Measurements from ENCODE around the gene MPV17L. TPM values are rescaled to one million over a fixed set of nuclear protein-coding genes. Genes with fewer than 3 reads are reported as not detected.
"Not testable (repeated sequence)": the region's sequence is repeated elsewhere in the genome, so short reads cannot be mapped to it uniquely, and the experiment has no call there.

MPV17L gene
- total and polyA plus RNA-seq, 2 donors (not counting 1 experiment from before 2014, with no cell fraction given): 0.02 to 0.66 TPM

DNA sequence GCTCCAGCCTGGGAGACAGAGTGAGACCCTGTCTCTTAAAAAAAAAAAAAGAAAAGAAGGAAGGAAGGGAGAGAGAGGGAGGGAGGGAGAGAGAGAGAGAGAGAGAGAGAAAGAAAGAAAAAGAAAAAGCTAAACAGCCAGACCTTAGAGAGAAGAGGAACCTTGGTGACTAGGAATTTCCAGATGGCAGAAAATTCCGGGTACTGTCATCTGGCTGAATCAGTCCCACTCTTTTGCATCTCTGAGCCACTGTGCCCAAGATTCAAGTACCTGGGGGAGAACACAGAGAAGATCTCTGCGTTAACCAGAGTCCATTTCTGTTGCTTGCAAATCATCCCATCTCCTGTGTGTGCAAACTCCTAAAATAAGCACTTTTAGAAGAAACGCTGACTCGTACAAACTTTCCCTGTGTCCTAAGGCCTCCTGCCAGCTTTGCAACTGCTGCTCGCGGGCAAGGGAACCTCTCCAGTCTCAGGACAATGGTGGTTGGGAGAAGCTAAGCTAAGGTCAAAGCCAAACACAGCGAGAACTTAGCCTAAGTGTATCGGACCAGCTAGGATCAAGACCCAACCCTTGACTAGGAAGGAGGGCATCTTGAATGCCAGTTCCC lies 56.8 kb downstream of the MPV17L start:
- Histone ChIP-seq H3K9me3 (ENCODE audit: control insufficient read depth, insufficient read depth, low read depth, low read length) (no peaks in the 10 kb centered on the region), H3K4me2 (ENCODE audit: extremely low read depth, insufficient read depth, low read length) (no peak overlapping the region), H3K4me1 (ENCODE audit: control insufficient read depth, extremely low read depth, insufficient read depth, low read length) (no peaks in the 10 kb centered on the region), H3K79me2 (ENCODE audit: control insufficient read depth, insufficient read depth, low read length) (no peaks in the 10 kb centered on the region), H3K36me3 (ENCODE audit: control insufficient read depth, insufficient read depth, low read length) (no peaks in the 10 kb centered on the region), H3K27ac (ENCODE audit: insufficient read depth, low read length) (no peak overlapping the region), H2AFZ (ENCODE audit: low read length) (no peak overlapping the region), H3K9ac (ENCODE audit: insufficient read depth, low read length) (no peak overlapping the region), H3K27me3 (ENCODE audit: control insufficient read depth, insufficient read depth, low read length) (no peaks in the 10 kb centered on the region), H4K20me1 (ENCODE audit: control insufficient read depth, extremely low read depth, insufficient read depth, low read length) (no peaks in the 10 kb centered on the region), H3K4me3 (replicated peaks in 1 of 4; ENCODE audit: control extremely low read depth in 1 of 4, insufficient read depth in 1 of 4, low read depth in 3 of 4, low read length in 4 of 4) (no peak overlapping the region)
- peak in 1 of 2 donors; percentile 9 for DNase-seq (ENCODE audit: low read depth in 2 of 2)
- TF ChIP-seq, protein P1, sequence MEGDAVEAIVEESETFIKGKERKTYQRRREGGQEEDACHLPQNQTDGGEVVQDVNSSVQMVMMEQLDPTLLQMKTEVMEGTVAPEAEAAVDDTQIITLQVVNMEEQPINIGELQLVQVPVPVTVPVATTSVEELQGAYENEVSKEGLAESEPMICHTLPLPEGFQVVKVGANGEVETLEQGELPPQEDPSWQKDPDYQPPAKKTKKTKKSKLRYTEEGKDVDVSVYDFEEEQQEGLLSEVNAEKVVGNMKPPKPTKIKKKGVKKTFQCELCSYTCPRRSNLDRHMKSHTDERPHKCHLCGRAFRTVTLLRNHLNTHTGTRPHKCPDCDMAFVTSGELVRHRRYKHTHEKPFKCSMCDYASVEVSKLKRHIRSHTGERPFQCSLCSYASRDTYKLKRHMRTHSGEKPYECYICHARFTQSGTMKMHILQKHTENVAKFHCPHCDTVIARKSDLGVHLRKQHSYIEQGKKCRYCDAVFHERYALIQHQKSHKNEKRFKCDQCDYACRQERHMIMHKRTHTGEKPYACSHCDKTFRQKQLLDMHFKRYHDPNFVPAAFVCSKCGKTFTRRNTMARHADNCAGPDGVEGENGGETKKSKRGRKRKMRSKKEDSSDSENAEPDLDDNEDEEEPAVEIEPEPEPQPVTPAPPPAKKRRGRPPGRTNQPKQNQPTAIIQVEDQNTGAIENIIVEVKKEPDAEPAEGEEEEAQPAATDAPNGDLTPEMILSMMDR (conservative IDR thresholded peaks at IDR 0.05 in 1 of 2, IDR thresholded peaks at IDR 0.05 in 1 of 2; ENCODE audit: low read depth in 1 of 2, low read length in 2 of 2): no peak
- no peak for TF ChIP-seq EZH2 (IDR thresholded peaks at IDR 0.05; ENCODE audit: low read length, missing control alignments)

DNA sequence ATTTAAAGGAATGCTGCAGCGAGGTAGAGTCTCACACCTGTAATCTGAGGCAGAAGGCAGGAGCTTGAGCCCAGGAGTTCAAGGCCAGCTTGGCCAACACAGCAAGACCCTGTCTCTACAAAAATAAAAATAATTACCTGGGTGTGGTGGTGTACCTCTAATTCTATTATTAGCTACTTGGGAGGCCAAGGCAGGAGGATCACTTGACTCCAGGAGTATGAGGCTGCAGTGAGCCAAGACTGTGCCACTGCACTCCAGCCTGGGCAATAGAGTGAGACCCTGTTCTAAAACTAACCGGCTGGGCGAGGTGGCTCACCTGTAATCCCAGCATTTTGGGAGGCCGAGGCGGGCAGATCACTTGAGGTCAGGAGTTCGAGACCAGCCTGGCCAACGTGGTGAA lies 57.7 kb downstream of the MPV17L start:
- not testable (repeated sequence) for H2AFZ ChIP-seq (ENCODE audit: low read length); H3K9me3 ChIP-seq (ENCODE audit: control insufficient read depth, insufficient read depth, low read depth, low read length); DNase-seq (ENCODE audit: low read depth in 2 of 2); H3K4me3 ChIP-seq (replicated peaks in 1 of 4; ENCODE audit: control extremely low read depth in 1 of 4, insufficient read depth in 1 of 4, low read depth in 3 of 4, low read length in 4 of 4); H3K36me3 ChIP-seq (ENCODE audit: control insufficient read depth, insufficient read depth, low read length); H3K79me2 ChIP-seq (ENCODE audit: control insufficient read depth, insufficient read depth, low read length); H3K9ac ChIP-seq (ENCODE audit: insufficient read depth, low read length); H4K20me1 ChIP-seq (ENCODE audit: control insufficient read depth, extremely low read depth, insufficient read depth, low read length); H3K27ac ChIP-seq (ENCODE audit: insufficient read depth, low read length); H3K4me2 ChIP-seq (ENCODE audit: extremely low read depth, insufficient read depth, low read length); H3K27me3 ChIP-seq (ENCODE audit: control insufficient read depth, insufficient read depth, low read length); H3K4me1 ChIP-seq (ENCODE audit: control insufficient read depth, extremely low read depth, insufficient read depth, low read length)

- H3K9me3 ChIP-seq (ENCODE audit: control insufficient read depth, insufficient read depth, low read depth, low read length); H2AFZ ChIP-seq (ENCODE audit: low read length); H3K4me2 ChIP-seq (ENCODE audit: extremely low read depth, insufficient read depth, low read length); H3K79me2 ChIP-seq (ENCODE audit: control insufficient read depth, insufficient read depth, low read length); H4K20me1 ChIP-seq (ENCODE audit: control insufficient read depth, extremely low read depth, insufficient read depth, low read length); H3K9ac ChIP-seq (ENCODE audit: insufficient read depth, low read length); DNase-seq (ENCODE audit: low read depth in 2 of 2); H3K36me3 ChIP-seq (ENCODE audit: control insufficient read depth, insufficient read depth, low read length); H3K4me3 ChIP-seq (replicated peaks in 1 of 4; ENCODE audit: control extremely low read depth in 1 of 4, insufficient read depth in 1 of 4, low read depth in 3 of 4, low read length in 4 of 4); H3K27ac ChIP-seq (ENCODE audit: insufficient read depth, low read length); H3K27me3 ChIP-seq (ENCODE audit: control insufficient read depth, insufficient read depth, low read length); H3K4me1 ChIP-seq (ENCODE audit: control insufficient read depth, extremely low read depth, insufficient read depth, low read length): not testable (repeated sequence)
Measured at GRCh38 chr16:15454933-15455332, 59.4 kb downstream of the MPV17L start.

- no peaks in the 10 kb centered on the region for H3K4me1 ChIP-seq (ENCODE audit: control insufficient read depth, extremely low read depth, insufficient read depth, low read length)
- no peak for DNase-seq (ENCODE audit: low read depth in 2 of 2)
- no peak overlapping the region for H3K4me3 ChIP-seq (replicated peaks in 1 of 4; ENCODE audit: control extremely low read depth in 1 of 4, insufficient read depth in 1 of 4, low read depth in 3 of 4, low read length in 4 of 4)
- no peak overlapping the region for H3K9ac ChIP-seq (ENCODE audit: insufficient read depth, low read length)
- H3K36me3 ChIP-seq (ENCODE audit: control insufficient read depth, insufficient read depth, low read length): no peaks in the 10 kb centered on the region
- H3K9me3 ChIP-seq (ENCODE audit: control insufficient read depth, insufficient read depth, low read depth, low read length): no peaks in the 10 kb centered on the region
- no peak overlapping the region for H3K27ac ChIP-seq (ENCODE audit: insufficient read depth, low read length)
- H3K79me2 ChIP-seq (ENCODE audit: control insufficient read depth, insufficient read depth, low read length): no peaks in the 10 kb centered on the region
- no peaks in the 10 kb centered on the region for H4K20me1 ChIP-seq (ENCODE audit: control insufficient read depth, extremely low read depth, insufficient read depth, low read length)
- H2AFZ ChIP-seq (ENCODE audit: low read length): no peak overlapping the region
- TF ChIP-seq, protein P1 (conservative IDR thresholded peaks at IDR 0.05 in 1 of 2, IDR thresholded peaks at IDR 0.05 in 1 of 2; ENCODE audit: low read depth in 1 of 2, low read length in 2 of 2): no peak
- no peak for TF ChIP-seq EZH2 (IDR thresholded peaks at IDR 0.05; ENCODE audit: low read length, missing control alignments)
- H3K27me3 ChIP-seq (ENCODE audit: control insufficient read depth, insufficient read depth, low read length): no peaks in the 10 kb centered on the region
- no peak overlapping the region for H3K4me2 ChIP-seq (ENCODE audit: extremely low read depth, insufficient read depth, low read length)
Measured at GRCh38 chr16:15457400-15457799, 61.8 kb downstream of the MPV17L start.
